ENCODE results near the gene ZFP92.

GRCh38 chrX:153441981-153442380, 30.7 kb downstream of the ZFP92 start:
- TF ChIP-seq TAF1 (IDR thresholded peaks at IDR 0.05; ENCODE audit: borderline replicate concordance, insufficient read depth, low read length) = no peak
- TF ChIP-seq POLR2AphosphoS5 (IDR thresholded peaks at IDR 0.05; ENCODE audit: low read depth, low read length) = no peak
- no peak for TF ChIP-seq REST (IDR thresholded peaks at IDR 0.05; ENCODE audit: insufficient read depth in 1 of 2, low read depth in 2 of 2, low read length in 2 of 2)
- TF ChIP-seq FOXP2 (optimal IDR thresholded peaks at IDR 0.05; ENCODE audit: borderline replicate concordance, extremely low read depth, extremely low read length, insufficient read depth) = no peak
- no peak for TF ChIP-seq SIN3A (IDR thresholded peaks at IDR 0.05; ENCODE audit: borderline replicate concordance, insufficient read depth, low read length)

Measured in PFSK-1 (cell line).